ENCODE measurements around the gene ATG4D. TPM values are rescaled to one million over a fixed set of nuclear protein-coding genes. Genes with fewer than 3 reads are reported as not detected.
"Not testable (repeated sequence)": the region's sequence is repeated elsewhere in the genome, so short reads cannot be mapped to it uniquely, and the experiment has no call there.

ATG4D gene
- total and polyA plus RNA-seq, 8 donors, result 19.3 to 27.4 (median 23.1) TPM

GRCh38 chr19:10523135-10523636 lies 20.5 kb upstream of the ATG4D start:
- no peak overlapping the region for H3K27ac ChIP-seq
- DNase-seq, result no peak
- no peak for ATAC-seq
- no peaks in the 10 kb centered on the region for H3K36me3 ChIP-seq
- no peak overlapping the region for H3K4me3 ChIP-seq
- H3K27me3 ChIP-seq, result peaks cover 16 to 49% of the 10 kb centered on the region in 2 donors
- no peaks in the 10 kb centered on the region for H3K9me3 ChIP-seq
- intact Hi-C loops (cut with DNase I), result no loop called here
- TF ChIP-seq CTCF (IDR thresholded peaks at IDR 0.05), result no peak
- H3K4me1 ChIP-seq, result peaks cover 0 to 6% of the 10 kb centered on the region in 2 donors

GRCh38 chr19:10525636-10526035 lies 18.1 kb upstream of the ATG4D start:
- DNase-seq (no peak), ATAC-seq (no peak)
- Histone ChIP-seq H3K9me3 (no peaks in the 10 kb centered on the region), H3K36me3 (no peaks in the 10 kb centered on the region), H3K27ac (no peak overlapping the region), H3K27me3 (peaks cover 0 to 24% of the 10 kb centered on the region in 2 donors), H3K4me3 (no peak overlapping the region), H3K4me1 (no peaks in the 10 kb centered on the region)
- intact Hi-C loops (cut with DNase I), result no loop called here
- TF ChIP-seq CTCF (IDR thresholded peaks at IDR 0.05), result no peak

- ATAC-seq; H3K4me1 ChIP-seq; H3K9me3 ChIP-seq; intact Hi-C loops (cut with DNase I); H3K4me3 ChIP-seq; H3K27ac ChIP-seq; DNase-seq; H3K36me3 ChIP-seq: not testable (repeated sequence)
- peaks cover 0 to 12% of the 10 kb centered on the region in 2 donors for H3K27me3 ChIP-seq
Measured at GRCh38 chr19:10526887-10527286, 16.8 kb upstream of the ATG4D start.

GRCh38 chr19:10532457-10532856 lies 11.2 kb upstream of the ATG4D start:
- no peak for TF ChIP-seq CTCF (IDR thresholded peaks at IDR 0.05)
- intact Hi-C loops (cut with DNase I), result no loop called here
- H3K27ac ChIP-seq, result no peak overlapping the region
- ATAC-seq, result no peak
- peaks cover 0 to 2% of the 10 kb centered on the region in 2 donors for H3K9me3 ChIP-seq
- H3K4me3 ChIP-seq, result no peak overlapping the region
- H3K4me1 ChIP-seq, result no peaks in the 10 kb centered on the region
- DNase-seq, result no peak
- H3K36me3 ChIP-seq, result no peaks in the 10 kb centered on the region
- H3K27me3 ChIP-seq, result peaks cover 0 to 6% of the 10 kb centered on the region in 2 donors

GRCh38 chr19:10533646-10534386 lies 9.9 kb upstream of the ATG4D start:
- Histone ChIP-seq H3K4me1 (peaks cover 0 to under 1% of the 10 kb centered on the region in 2 donors), H3K27ac (no peak overlapping the region), H3K9me3 (peaks cover 0 to 2% of the 10 kb centered on the region in 2 donors), H3K27me3 (peaks cover 0 to 17% of the 10 kb centered on the region in 2 donors), H3K36me3 (no peaks in the 10 kb centered on the region), H3K4me3 (no peak overlapping the region)
- intact Hi-C loops (cut with DNase I), result no loop called here
- TF ChIP-seq CTCF (IDR thresholded peaks at IDR 0.05), result no peak
- ATAC-seq, result no peak
- DNase-seq, result no peak

Measured in left lung (tissue), 10 donors.